Measurements from ENCODE around the gene SLC16A8.

DNA sequence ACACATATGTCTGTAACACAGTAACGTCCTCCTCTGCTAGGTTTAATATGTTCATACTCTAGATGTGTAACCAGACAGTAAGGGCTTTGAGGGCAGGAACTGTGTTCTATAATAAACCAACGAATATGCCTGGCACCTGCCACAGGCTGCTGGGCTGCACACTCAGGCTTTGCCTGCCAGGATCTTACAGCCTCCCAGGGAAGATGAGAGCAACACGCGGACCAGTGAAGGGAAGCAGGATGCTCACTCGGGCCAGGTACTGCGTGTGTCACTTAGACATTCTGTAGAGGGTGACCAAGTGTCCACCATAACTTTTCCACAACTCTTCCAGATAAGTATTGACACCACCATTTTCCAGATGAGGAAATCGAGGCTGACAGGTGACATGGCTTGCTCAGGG lies 48.2 kb upstream of the SLC16A8 start:
- TF ChIP-seq POLR2AphosphoS5 (IDR thresholded peaks at IDR 0.05; ENCODE audit: low read depth): no peak
- TF ChIP-seq, protein P1, sequence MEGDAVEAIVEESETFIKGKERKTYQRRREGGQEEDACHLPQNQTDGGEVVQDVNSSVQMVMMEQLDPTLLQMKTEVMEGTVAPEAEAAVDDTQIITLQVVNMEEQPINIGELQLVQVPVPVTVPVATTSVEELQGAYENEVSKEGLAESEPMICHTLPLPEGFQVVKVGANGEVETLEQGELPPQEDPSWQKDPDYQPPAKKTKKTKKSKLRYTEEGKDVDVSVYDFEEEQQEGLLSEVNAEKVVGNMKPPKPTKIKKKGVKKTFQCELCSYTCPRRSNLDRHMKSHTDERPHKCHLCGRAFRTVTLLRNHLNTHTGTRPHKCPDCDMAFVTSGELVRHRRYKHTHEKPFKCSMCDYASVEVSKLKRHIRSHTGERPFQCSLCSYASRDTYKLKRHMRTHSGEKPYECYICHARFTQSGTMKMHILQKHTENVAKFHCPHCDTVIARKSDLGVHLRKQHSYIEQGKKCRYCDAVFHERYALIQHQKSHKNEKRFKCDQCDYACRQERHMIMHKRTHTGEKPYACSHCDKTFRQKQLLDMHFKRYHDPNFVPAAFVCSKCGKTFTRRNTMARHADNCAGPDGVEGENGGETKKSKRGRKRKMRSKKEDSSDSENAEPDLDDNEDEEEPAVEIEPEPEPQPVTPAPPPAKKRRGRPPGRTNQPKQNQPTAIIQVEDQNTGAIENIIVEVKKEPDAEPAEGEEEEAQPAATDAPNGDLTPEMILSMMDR (IDR thresholded peaks at IDR 0.05; ENCODE audit: insufficient read depth, low read length): no peak
- TF ChIP-seq, protein P2, sequence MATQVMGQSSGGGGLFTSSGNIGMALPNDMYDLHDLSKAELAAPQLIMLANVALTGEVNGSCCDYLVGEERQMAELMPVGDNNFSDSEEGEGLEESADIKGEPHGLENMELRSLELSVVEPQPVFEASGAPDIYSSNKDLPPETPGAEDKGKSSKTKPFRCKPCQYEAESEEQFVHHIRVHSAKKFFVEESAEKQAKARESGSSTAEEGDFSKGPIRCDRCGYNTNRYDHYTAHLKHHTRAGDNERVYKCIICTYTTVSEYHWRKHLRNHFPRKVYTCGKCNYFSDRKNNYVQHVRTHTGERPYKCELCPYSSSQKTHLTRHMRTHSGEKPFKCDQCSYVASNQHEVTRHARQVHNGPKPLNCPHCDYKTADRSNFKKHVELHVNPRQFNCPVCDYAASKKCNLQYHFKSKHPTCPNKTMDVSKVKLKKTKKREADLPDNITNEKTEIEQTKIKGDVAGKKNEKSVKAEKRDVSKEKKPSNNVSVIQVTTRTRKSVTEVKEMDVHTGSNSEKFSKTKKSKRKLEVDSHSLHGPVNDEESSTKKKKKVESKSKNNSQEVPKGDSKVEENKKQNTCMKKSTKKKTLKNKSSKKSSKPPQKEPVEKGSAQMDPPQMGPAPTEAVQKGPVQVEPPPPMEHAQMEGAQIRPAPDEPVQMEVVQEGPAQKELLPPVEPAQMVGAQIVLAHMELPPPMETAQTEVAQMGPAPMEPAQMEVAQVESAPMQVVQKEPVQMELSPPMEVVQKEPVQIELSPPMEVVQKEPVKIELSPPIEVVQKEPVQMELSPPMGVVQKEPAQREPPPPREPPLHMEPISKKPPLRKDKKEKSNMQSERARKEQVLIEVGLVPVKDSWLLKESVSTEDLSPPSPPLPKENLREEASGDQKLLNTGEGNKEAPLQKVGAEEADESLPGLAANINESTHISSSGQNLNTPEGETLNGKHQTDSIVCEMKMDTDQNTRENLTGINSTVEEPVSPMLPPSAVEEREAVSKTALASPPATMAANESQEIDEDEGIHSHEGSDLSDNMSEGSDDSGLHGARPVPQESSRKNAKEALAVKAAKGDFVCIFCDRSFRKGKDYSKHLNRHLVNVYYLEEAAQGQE (IDR thresholded peaks at IDR 0.05; ENCODE audit: insufficient replicate concordance, low read depth): no peak
